GM21528 (cell line): ENCODE data around the gene ZNF263.
A peak's percentile ranks its signal among the peaks of the same experiment; 100 is the strongest.
"Not testable (repeated sequence)": the region's sequence is repeated elsewhere in the genome, so short reads cannot be mapped to it uniquely, and the experiment has no call there.

Experiments used
- ATAC-seq: cut with Tn5 transposase; IDR thresholded peaks from one replicate; pipeline ENCODE4 v1.9.1; 2021; ENCODE audit warnings: mild to moderate bottlenecking, moderate library complexity; ENCODE audit not compliant: unreplicated experiment, low FRiP score

Gene ZNF263

DNA sequence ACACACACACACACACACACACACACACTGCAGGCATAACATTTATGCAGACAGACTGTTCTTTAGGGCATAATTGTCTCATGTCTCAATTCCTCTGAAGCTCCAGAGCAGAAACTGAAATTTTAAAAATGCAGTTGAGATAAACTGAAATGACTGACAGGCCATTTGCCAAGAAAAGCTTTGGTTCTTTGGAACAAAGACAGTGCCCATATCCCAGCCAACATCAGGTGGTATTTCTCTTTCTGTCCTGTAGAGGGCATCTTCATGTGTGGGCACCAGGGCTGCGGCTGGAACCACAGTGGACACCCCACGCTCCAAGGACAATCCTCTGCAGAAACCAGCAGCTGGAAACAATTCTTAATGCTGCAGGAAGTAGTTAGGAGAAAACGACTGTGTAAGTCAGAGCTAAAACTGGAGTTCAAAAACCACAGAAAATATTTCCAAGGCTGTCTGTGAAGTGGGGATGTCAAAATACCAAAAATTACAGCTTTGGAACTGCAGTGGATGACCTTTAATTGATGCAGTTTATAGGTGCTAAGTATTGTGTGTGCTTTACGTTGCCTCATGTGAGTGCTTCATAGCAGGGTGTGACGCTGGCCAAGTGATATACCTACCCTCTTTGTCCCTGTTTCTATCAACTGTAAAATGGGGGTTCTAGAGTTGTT is 16.3 kb upstream of the ZNF263 start:
- no peak for ATAC-seq

DNA sequence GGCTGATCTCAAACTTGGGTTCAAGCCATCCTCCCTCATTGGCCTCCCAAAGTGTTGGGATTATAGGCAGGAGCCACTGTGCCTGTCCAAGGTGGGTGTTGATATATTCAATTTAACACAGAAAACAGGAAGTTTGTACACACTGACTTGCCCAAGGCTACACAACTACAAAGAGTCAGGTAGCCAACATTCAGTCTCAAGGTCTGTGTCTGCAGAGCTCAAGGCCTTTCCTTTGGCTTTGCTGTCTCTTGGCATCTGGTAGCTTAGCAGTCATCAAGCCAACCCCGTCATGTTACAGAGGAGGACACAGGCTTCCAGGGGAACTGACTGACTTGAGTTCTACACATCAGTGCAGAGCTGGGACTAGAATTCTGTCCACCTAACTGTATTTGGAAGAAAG is 15.0 kb upstream of the ZNF263 start:
- ATAC-seq = no peak

DNA sequence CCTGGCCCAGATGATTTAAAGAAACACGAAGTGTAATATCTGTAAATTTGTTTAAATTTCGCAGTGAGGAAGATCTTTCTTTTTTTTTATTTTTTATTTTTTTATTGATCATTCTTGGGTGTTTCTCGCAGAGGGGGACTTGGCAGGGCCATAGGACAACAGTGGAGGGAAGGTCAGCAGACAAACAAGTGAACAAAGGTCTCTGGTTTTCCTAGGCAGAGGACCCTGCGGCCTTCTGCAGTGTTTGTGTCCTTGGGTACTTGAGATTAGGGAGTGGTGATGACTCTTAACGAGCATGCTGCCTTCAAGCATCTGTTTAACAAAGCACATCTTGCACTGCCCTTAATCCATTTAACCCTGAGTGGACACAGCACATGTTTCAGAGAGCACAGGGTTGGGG is 12.6 kb upstream of the ZNF263 start:
- not testable (repeated sequence) for ATAC-seq

DNA sequence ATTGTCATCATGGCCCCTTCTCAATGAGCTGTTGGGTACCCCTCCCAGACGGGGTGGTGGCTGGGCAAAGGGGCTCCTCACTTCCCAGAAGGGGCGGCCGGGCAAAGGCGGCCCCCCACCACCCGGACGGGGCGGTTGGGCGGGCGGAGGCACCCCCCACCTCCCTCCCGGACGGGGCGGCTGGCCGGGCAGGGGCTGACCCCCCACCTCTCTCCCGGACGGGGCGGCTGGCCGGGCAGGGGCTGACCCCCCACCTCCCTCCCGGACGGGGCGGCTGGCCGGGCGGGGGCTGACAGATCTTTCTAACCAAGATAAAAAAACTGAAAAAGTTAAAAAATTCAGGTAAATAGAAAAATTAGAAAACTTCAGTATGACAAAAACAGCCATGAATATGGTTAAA is 12.0 kb upstream of the ZNF263 start:
- ATAC-seq = not testable (repeated sequence)

DNA sequence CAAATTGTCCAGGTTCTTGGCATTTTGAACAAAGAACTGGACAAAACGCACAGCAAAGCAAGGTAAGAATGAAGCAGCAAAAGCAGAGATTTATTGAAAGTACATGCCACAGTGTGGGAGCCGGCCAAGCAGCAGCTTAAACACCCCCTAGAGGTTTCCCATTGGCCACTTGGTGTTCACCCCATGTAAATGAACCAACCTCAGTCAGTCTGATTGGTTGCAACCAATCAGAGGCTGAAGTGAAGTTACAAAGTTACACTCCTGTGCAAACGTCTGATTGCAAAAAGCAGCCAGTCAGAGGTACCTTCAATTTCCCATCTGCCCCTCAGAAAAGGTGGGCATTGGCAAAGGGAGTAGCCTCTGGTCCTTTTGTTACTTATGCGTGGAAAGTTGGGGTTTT is 8.8 kb upstream of the ZNF263 start:
- ATAC-seq = no peak

DNA sequence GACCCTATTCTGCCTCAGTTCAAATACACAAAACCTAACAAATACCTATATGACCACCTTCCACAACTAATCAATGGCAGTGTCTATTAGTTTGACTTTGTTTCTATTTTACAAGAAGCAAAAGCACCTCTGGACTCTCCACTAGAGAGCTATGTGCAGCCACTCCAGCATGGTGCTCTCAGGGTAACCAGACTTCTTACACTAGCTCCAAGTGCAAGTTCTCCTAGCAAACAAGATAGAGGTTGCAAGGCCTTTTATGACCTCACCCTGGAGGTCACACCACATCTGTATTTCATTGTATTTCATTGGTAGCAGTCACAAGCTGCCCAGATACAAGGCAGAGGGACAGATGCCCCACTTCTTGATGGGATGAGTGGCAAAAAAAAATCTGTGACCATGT is 8.3 kb upstream of the ZNF263 start:
- ATAC-seq = no peak

DNA sequence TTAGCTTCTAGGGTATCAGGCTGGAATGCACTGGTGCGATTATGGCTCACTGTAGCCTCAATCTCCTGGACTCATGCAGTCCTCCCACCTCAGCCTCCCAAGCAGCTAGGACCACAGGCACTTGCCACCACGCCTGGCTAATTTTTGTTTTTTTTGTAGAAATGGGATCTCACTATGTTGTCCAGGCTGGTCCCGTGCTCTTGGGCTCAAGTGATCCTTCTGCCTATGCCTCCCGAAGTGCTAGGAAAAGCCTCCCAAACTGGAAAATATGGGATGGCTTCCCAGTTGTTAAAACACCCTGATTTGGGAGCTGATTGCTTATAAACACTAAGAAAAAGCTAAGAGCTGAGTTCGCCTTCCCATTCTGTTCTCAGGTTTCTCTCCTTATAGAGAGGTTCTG is 6.6 kb upstream of the ZNF263 start:
- ATAC-seq = no peak

DNA sequence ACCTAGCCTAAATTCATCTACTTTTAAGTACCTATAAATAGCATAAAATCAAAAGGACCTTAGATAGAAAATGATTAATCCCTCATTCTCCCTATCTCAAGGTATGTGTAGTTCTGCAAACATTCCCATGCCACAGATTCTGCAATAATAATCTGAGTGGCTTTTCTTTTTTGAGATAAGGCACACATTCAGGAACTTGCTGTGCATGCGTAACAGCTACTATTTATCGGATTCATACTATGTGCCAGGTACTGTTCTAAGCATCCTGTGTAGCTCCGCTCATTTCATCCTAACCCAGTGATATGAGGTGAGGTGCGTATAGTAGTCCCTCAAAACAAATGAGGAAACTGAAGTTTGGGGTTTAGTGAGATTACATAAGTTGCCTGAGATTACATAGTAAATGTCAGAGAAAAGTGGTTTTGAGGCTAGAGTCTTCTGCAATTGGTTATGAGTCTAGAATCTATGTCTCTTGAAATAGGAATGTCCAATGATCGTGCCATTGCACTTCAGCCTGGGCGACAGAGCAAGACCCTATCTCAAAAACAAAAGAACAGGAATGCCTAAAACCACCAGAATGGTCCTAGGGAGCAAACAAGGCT is 2.0 kb upstream of the ZNF263 start:
- no peak for ATAC-seq

DNA sequence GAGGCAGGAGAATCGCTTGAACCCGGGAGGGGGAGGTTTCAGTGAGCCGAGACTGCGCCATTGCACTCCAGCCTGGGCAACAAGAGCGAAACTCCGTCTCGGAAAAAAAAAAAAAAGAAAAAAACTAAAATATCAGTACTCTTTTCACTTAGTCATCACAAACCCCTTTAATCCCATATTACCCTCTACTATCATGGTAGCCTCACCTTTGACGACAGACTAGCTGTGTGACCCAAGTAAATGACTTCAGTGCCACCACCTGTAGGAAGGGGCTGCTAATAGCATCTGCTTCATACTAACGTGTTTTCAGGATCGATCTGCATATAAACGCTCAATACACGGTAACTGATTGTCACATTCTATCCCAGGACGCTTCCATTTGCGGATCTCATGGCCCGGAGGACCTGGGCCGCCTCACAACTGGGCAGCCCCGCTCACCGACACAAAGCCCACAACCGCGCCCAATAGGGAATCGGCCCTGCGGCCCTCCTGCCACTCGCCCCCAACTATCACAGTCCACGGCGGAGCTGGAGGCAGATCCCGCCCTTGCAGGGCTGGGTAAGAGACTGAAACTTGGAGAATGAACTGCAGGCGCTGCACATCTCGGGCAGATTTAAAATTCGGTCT is 1.1 kb upstream of the ZNF263 start:
- peak; percentile 28 for ATAC-seq

DNA sequence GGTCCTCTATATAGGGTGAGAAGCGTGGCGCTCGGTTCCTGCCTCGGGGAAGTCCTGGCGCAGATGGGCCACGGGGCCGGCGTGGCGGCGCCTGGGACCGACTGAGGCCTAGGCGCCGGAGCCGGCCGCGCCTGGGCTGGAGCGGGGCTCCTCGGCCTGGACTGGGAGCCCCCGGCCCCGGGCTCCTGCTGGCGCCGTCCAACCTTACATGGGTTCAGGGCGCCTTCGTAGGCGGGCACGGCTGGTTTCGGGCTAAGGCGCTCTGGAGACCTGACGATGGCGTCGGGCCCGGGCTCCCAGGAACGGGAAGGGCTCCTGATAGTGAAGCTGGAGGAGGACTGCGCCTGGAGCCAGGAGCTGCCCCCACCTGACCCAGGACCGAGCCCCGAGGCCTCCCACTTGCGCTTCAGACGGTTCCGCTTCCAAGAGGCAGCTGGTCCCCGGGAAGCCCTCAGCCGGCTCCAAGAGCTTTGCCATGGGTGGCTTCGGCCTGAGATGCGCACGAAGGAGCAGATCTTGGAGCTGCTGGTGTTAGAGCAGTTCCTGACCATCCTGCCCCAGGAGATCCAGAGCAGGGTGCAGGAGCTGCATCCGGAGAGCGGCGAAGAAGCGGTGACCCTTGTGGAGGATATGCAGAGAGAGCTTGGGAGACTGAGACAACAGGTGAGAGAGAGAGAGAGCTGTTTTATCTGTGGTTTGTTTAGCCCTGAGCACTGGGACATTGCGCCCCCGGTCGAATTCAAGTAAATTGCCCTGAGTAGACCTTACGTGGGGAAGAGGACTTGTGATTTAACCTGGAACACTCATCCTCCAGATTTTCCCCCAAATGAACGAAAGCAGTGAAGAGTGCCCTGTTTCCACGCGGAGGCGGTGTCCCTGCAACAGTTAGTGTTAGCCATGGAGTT is 504 bp downstream of the ZNF263 start:
- ATAC-seq = peak; percentile 2

DNA sequence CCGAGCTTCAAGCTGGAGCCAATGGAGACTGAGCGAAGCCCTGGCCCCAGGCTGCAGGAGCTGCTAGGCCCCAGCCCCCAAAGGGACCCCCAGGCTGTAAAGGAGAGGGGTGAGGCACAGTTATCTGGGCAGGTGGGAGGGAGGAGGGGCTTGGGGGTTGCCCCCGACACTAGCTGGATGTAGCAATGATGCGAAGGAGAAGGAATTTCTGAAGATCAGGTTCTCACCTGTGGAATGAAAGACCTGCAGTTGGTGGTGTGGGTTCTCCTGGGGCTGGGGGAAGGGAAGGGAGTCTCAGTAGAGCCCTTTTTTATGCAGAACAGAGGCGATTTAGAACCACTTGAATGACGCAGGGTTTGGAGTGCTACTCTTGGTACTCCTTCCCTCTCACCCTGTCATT is 1.8 kb downstream of the ZNF263 start:
- no peak for ATAC-seq

DNA sequence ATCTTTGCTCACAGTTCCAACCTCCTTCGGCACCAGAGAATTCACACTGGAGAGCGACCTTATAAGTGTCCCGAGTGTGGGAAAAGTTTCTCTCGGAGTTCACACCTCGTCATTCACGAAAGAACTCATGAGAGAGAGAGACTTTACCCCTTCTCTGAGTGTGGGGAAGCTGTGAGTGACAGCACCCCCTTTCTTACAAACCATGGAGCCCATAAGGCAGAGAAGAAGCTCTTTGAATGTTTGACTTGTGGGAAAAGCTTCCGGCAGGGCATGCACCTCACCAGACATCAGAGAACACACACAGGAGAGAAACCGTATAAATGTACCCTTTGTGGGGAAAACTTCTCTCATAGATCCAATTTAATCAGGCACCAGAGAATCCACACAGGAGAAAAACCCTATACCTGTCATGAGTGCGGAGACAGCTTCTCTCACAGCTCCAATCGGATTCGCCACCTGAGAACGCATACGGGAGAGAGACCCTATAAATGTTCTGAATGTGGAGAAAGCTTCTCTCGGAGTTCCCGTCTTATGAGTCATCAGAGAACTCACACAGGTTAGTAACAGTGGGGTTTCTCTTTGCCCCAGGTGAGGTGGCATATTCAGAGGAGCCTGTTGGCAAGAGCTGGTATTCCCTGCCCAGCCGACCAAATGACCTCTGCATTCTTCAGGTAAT is 6.8 kb downstream of the ZNF263 start:
- no peak for ATAC-seq

DNA sequence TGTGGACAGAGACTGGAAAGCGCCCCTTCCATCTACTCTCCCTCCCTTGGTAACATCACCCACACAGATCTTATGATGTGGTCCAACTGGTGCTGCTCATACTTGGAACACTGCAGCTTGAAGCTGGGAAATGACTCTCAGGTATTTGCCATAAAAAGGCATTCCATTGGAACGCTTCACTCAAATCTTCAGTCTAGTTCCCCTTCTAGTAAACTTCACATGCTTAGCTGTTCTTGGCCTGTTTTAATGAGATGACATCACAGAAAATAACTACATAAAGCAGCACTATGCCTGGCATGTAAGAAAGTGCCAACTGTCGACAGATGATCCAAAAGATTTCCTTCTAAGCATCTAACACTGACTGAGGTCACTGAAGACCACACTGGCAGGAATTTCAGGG is 9.3 kb downstream of the ZNF263 start:
- ATAC-seq = no peak

DNA sequence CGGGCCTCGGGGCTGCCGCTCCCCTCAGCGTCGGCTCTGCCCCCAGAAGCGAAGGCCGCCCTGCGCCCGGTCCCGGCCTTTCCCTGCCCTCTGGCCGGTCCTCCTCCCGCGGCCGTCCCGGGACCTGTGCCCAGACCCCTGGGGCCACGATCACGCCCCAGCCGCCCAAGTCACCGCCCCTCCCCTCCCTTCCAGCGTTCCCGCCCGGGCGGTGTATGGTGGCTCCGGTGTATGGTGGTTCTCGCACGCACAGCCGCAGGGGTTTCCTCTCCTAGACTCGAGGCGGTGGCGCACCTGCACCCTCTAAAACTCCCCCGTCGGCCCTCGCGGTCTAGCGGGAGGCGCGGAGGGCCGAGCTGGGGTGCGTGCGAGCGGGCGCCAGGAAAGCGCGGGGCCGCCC is 11.9 kb downstream of the ZNF263 start:
- ATAC-seq = no peak

DNA sequence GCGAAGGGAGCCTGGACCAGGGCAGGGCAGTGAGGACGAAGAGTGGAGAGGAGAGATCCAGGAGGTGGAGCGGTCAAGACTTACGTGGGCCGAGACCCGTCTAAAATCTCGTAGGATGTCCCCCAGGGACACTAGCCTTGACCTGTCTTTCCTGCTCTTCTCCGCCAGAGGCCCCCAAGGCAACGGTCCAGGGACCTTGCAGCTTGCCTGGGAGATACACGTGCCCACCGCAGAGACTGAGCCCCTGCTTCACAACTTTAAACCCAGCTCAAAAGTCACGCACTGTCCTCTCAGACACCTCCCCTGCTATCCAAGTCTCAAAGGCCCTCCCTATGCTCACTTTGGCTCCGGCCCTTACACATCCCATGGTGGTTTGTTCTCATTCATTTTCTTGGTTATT is 12.5 kb downstream of the ZNF263 start:
- no peak for ATAC-seq

DNA sequence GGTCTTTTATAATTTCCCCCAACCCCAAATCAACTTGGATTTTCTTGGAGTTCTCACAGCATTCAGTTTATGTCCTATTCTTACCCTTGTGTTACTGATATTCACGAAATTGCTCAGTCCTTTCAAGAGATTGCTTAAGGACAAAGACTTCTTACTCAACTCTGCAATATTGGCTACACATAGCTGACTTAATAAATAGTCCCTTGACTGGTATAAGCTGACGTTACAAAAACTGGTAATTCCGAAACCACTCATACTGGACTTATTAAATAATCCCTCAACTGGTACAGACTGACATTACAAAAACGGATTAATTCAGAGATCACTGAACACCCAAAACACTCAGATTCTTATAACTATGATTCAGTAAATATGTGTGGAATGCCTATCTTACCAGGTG is 21.1 kb downstream of the ZNF263 start:
- no peak for ATAC-seq

DNA sequence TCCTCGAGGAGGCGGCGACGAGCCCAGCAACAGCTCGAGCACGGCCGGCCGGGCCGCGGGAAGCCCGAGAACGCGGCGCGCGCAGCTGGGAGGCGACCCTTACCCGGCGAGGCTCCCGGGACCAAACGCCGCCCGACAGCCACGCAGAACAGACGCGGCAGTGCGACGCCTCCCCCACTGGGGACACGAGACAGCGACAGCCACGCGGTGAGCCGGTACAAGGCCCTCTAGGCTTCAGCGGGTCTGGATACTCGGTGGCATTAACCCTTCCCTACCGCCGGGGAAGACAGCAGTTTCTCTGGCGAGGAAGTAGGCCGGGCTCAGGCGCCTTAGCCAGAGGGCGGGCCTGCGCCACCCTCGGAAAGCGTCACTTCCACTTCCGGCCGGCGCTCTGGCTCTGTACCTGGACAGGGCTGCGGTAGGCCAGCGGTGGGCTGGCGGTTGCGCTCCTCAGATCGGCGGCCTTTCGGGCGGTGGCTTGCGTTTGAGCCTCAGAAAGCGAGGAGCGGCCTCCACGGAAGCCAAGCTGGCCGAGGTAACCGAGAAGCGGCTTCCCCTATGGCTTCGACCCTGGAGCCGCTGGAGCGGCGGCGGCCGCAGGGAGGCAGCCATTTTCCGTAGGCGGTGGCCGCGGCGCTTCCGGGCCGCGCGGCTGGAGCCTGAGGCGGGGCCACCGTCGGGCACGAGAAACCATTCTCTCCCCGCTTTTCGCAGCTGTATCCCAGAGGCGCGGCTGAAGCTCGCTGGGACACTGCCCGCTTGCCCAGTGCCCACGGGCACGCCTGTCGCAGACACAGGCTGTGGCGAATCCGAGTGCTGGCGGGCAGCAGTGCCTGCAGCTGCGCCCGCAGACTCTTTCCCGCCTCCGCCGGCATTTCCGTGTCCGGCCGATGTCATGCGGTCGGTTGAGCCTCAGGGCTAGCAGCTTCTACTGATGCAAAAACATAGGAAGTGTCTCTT is 22.1 kb downstream of the ZNF263 start, which contains the start of the genes TIGD7 and ZNF75A:
TIGD7 (minus strand) TSS at position 322 of the 960 bp plus-strand sequence. CDS start 4,816 bp downstream, outside the sequence.
ZNF75A (plus strand) TSS at position 389 of the 960 bp plus-strand sequence. CDS start 2,932 bp downstream, outside the sequence.
- peak; percentile 94 for ATAC-seq

DNA sequence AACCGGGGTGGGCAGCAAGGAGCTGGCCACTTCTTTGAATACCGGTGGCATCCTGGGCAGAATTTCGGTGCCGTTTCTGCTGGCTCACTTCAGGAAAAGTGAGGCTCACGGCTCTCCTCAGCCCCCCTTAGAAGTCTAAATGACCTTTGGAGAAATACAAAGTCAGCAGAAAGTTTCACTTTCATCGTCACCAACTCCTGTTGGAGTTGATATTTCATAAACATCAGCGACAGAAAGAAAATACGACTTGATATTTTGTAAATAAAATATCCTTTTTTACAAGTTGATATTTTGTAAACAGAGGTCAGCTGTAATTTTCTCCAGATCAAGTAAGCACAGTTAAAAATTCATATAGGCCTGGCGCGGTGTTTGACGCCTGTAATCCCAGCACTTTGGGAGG is 22.8 kb downstream of the ZNF263 start:
- ATAC-seq = no peak

DNA sequence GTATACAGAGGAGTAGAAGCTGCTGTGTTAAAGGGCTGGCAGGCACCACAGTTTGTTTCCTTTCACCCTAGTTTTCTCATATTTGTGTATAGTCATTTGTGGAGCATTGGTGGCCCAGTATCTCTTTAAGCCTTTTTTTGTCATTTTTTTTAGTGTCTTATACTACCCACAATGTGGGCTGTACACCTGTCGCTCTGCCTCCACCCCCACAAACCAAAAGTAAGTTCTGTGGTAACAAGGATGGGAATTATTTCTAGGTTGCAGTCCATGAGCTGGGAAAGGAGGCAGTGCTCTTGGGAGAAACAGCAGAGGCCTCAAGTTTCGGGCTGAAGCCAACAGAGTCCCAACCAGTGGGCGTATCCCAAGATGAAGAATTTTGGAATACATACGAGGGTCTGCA is 28.2 kb downstream of the ZNF263 start:
- no peak for ATAC-seq
